GM12878 (cell line): ENCODE data around the gene IFNA8. TPM values are rescaled to one million over a fixed set of nuclear protein-coding genes. Genes with fewer than 3 reads are reported as not detected.

ENCODE experiments used
- ATAC-seq: fragments of 200-7000 bp; cut with Tn5 transposase; 3 replicates; pipeline ENCODE4 v1.9.1; 2020; ENCODE audit warnings: mild to moderate bottlenecking, moderate library complexity
- BruUV-seq: library from RNA; stranded (reverse); fragments of 400-500 nt; replicated peaks from 2 replicates; lab custom pipeline; 2021; lab: Mats Ljungman, UMichigan
- CTCF ChIA-PET: fragments of 300-600 bp; sonication (Branson Sonifier 250); formaldehyde crosslinking; extraction: SDS; loops from one replicate; lab custom pipeline; 2021; ENCODE audit warnings: inconsistent platforms; lab: Yijun Ruan, JAX
- POLR2A ChIA-PET: fragments of 350-600 bp; formaldehyde crosslinking; extraction: SDS; loops from one replicate; lab custom pipeline; 2021; ENCODE audit warnings: inconsistent platforms; lab: Charles Lee
- RAD21 ChIA-PET: fragments of 300-600 bp; sonication (Branson Sonifier 250); formaldehyde crosslinking; loops from one replicate; lab custom pipeline; 2023; ENCODE audit warnings: antibody characterized with exemption; ENCODE audit not compliant: unreplicated experiment; lab: Charles Lee
- SMC1A ChIA-PET: fragments of 300-600 bp; sonication (Branson Sonifier 250); formaldehyde crosslinking; loops from one replicate; lab custom pipeline; 2023; ENCODE audit not compliant: unreplicated experiment, uncharacterized antibody; lab: Charles Lee
- DNase-seq: peaks from one replicate; pipeline ENCODE4 v3.0.0-alpha.2; 2011; ENCODE audit warnings: low read depth, low spot score
- FAIRE-seq: peaks from 3 replicates; lab custom pipeline; 2011; peaks lifted over from hg19 to GRCh38; lab: Jason Lieb, UNC
- H2AFZ ChIP-seq: 2 replicates; pipeline ENCODE4 v1.6.0; 2011; ENCODE audit warnings: low read depth, low read length, control low read depth; ENCODE audit not compliant: control insufficient read depth
- H3K27ac ChIP-seq: 2 replicates; pipeline ENCODE4 v1.5.1; 2011; ENCODE audit warnings: control low read depth; ENCODE audit not compliant: control insufficient read depth, insufficient read depth
- H3K27me3 ChIP-seq, 2 experiments: replicated peaks in 1 of 2; 2 replicates each; pipeline versions ENCODE4 v1.6.0 to v1.6.1; 2011; ENCODE audit warnings: low read length in 1 of 2; ENCODE audit not compliant: control insufficient read depth in 2 of 2, insufficient read depth in 2 of 2
- H3K36me3 ChIP-seq, 2 experiments: 2 replicates each; pipeline ENCODE4 v1.5.1; 2011; ENCODE audit warnings: low read length in 1 of 2; ENCODE audit not compliant: control insufficient read depth in 2 of 2, insufficient read depth in 2 of 2
- H3K4me1 ChIP-seq: 2 replicates; pipeline ENCODE4 v1.6.1; 2011; ENCODE audit warnings: mild to moderate bottlenecking, low read length, moderate library complexity, mixed read lengths; ENCODE audit not compliant: control insufficient read depth, insufficient read depth
- H3K4me2 ChIP-seq: 2 replicates; pipeline ENCODE4 v1.6.0; 2011; ENCODE audit warnings: control low read depth; ENCODE audit not compliant: control insufficient read depth, insufficient read depth
- H3K4me3 ChIP-seq: fragments of 200-600 bp; sonication (generic); 2 replicates; pipeline ENCODE4 v1.5.1; 2016
- H3K79me2 ChIP-seq: 2 replicates; pipeline ENCODE4 v1.6.0; 2011; ENCODE audit warnings: low read length; ENCODE audit not compliant: control insufficient read depth, insufficient read depth
- H3K9ac ChIP-seq: 2 replicates; pipeline ENCODE4 v1.8.0; 2011; ENCODE audit warnings: low read length, control low read depth, mixed read lengths; ENCODE audit not compliant: control insufficient read depth, insufficient read depth
- H3K9me3 ChIP-seq: replicated peaks from 3 replicates; pipeline ENCODE4 v1.5.1; 2011; ENCODE audit warnings: mild to moderate bottlenecking, low read length; ENCODE audit not compliant: control insufficient read depth, insufficient read depth
- H4K20me1 ChIP-seq: 2 replicates; pipeline ENCODE4 v1.6.0; 2011; ENCODE audit not compliant: control insufficient read depth, insufficient read depth
- EED ChIP-seq: sonication (generic); IDR thresholded peaks from 2 replicates; pipeline ENCODE4 v1.6.1; 2016; ENCODE audit warnings: antibody characterized with exemption, low read depth
- HCFC1 ChIP-seq: fragments of 150-350 bp; IDR thresholded peaks from 2 replicates; pipeline ENCODE4 v1.6.1; 2014; ENCODE audit warnings: low read length
- WGBS: methylation state at CpG from one replicate; pipeline ENCODE4 v1.1.6; 2016; ENCODE audit warnings: low lambda C conversion rate; ENCODE audit not compliant: insufficient replicate concordance, insufficient coverage; ENCODE audit errors: missing lambda C conversion rate; 5-methylcytosine and 5-hydroxymethylcytosine counted together
- in situ Hi-C: fragments of 300-500 bp; cut with MboI; formaldehyde crosslinking; loops from 9 replicates; pipeline ENCODE4 v1.14.3; 2018; ENCODE audit warnings: mixed read lengths
- intact Hi-C: fragments of 100-400 bp; cut with micrococcal nuclease; formaldehyde crosslinking; loops from one replicate; pipeline ENCODE4 v1.14.2; 2022; ENCODE audit not compliant: unreplicated experiment
- polyA plus RNA-seq, 11 experiments: library from polyadenylated mRNA; depleted of rRNA in 4 of 11; unstranded in 6 of 11; stranded (reverse) in 5 of 11; fragments of >200 nt; fragmentation: Nextera tagmentation in 4 of 11; fragmentation: Illumina TruSeq in 1 of 11; extraction: Ambion mirVana in 4 of 11; extraction: Trizol in 1 of 11; gene quantifications; 1 replicate in 1 of 11; 2 replicates in 10 of 11; pipeline versions ENCODE4 v1.2.1 to v1.2.3, GENCODE V29; 2011 to 2016; ENCODE audit warnings: inconsistent platforms in 2 of 11, missing spikeins in 2 of 11, low read depth in 1 of 11
- total RNA-seq, 4 experiments: library from RNA; depleted of rRNA in 3 of 4; stranded (reverse); fragments of >200 nt in 3 of 4; fragmentation: Illumina TruSeq in 1 of 4; extraction: Trizol in 1 of 4; gene quantifications; 2 replicates each; pipeline versions ENCODE4 v1.2.1 to v1.2.3, GENCODE V29; 2013 to 2021
- TF ChIP-seq, protein P1 (sequence below): fragments of 450-650 bp; IDR thresholded peaks from 2 replicates; pipeline ENCODE4 v1.6.1; 2016; ENCODE audit warnings: mild to moderate bottlenecking
- TF ChIP-seq, protein P2 (sequence below), 3 experiments: IDR thresholded peaks in 2 of 3; conservative IDR thresholded peaks in 1 of 3; 2 replicates each; pipeline ENCODE4 v1.5.1; 2011; ENCODE audit warnings: low read depth in 3 of 3, low read length in 3 of 3, mild to moderate bottlenecking in 3 of 3, control low read depth in 2 of 3, moderate library complexity in 2 of 3, inconsistent platforms in 1 of 3, mixed read lengths in 1 of 3; ENCODE audit not compliant: control insufficient read depth in 2 of 3, insufficient read depth in 1 of 3; ENCODE audit errors: extremely low read depth in 1 of 3

IFNA8 gene
- total and polyA plus RNA-seq, 10 of the 15 experiments (the other 5 are each of a cell fraction or from before 2014, with no cell fraction given), result not detected

DNA sequence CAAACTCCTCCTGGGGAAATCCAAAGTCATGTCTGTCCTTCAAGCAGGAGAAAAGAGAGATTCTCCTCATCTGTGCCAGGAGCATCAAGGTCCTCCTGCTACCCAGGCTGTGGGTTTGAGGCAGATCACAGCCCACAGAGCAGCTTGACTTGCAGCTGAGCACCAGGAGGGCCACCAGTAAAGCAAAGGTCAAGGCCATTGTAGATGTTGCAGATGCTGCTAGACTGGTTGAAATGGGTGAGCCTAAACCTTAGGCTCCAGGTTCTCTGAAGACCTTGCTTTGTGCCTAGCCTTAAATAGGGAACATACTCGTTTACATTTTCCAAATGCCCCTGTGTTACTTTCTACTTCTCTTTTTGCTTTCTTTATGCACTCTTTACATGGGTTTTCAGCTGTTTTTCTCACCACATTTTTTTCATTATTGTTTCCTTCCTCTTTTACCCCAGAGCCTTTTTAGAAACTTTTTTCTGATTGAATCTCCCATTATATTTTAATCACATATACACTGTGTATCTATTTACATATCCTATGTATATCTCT lies 23.7 kb upstream of the IFNA8 start, which contains the start of gene IFNA2 (continued):
- TF ChIP-seq, protein P1, sequence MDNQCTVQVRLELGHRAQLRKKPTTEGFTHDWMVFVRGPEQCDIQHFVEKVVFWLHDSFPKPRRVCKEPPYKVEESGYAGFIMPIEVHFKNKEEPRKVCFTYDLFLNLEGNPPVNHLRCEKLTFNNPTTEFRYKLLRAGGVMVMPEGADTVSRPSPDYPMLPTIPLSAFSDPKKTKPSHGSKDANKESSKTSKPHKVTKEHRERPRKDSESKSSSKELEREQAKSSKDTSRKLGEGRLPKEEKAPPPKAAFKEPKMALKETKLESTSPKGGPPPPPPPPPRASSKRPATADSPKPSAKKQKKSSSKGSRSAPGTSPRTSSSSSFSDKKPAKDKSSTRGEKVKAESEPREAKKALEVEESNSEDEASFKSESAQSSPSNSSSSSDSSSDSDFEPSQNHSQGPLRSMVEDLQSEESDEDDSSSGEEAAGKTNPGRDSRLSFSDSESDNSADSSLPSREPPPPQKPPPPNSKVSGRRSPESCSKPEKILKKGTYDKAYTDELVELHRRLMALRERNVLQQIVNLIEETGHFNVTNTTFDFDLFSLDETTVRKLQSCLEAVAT, result peak; percentile 29; the same call in 1 of the 2 replicates
- TF ChIP-seq EED, result 0 out of 2 replicates have a peak, but pooled peaks have one; percentile 17
- TF ChIP-seq, all 136 proteins: peak for 11

DNA sequence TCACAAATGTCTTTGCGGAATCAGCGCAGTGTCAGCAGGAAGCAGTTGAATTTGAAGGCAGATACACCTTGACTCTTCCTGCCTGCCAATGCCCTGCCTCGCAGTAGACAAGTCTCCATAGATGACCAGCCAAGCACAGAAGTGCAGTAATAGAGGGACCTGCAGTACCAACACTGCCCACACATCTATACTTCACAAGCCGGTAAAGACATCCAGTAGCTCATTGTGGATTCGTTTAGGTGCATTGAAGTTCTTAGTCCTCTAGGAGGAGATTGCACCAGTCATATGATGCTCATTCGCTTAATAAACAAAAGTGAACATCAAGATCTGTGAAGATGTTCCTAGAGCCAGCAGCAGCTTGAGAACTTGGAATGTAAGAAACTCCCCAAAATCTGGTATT lies 16.6 kb upstream of the IFNA8 start:
- no peak overlapping the region for H3K27ac ChIP-seq
- peak; percentile 74 for FAIRE-seq
- peaks cover 3% of the 10 kb centered on the region; the same call in 1 of the 2 replicates for H3K4me1 ChIP-seq
- CTCF ChIA-PET, result interaction anchor here (0.8 to 10.0 kb wide), 8 partner anchors 13 to 140 kb away, joined by 3 to 256 read pairs (median 6); partner anchors contain the start of gene KLHL9
- no peaks in the 10 kb centered on the region for H3K36me3 ChIP-seq
- no peak overlapping the region for H3K4me3 ChIP-seq
- no peak overlapping the region for H3K9ac ChIP-seq
- no peak for DNase-seq
- intact Hi-C loops, result no loop called here
- BruUV-seq, result no TSS peak
- no peak overlapping the region for H3K4me2 ChIP-seq
- TF ChIP-seq HCFC1, result no peak
- TF ChIP-seq, protein P2, sequence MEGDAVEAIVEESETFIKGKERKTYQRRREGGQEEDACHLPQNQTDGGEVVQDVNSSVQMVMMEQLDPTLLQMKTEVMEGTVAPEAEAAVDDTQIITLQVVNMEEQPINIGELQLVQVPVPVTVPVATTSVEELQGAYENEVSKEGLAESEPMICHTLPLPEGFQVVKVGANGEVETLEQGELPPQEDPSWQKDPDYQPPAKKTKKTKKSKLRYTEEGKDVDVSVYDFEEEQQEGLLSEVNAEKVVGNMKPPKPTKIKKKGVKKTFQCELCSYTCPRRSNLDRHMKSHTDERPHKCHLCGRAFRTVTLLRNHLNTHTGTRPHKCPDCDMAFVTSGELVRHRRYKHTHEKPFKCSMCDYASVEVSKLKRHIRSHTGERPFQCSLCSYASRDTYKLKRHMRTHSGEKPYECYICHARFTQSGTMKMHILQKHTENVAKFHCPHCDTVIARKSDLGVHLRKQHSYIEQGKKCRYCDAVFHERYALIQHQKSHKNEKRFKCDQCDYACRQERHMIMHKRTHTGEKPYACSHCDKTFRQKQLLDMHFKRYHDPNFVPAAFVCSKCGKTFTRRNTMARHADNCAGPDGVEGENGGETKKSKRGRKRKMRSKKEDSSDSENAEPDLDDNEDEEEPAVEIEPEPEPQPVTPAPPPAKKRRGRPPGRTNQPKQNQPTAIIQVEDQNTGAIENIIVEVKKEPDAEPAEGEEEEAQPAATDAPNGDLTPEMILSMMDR (IDR thresholded peaks at IDR 0.05 in 2 of 3, conservative IDR thresholded peaks at IDR 0.05 in 1 of 3; ENCODE audit: control insufficient read depth in 2 of 3, extremely low read depth in 1 of 3, insufficient read depth in 1 of 3, low read depth in 3 of 3, low read length in 3 of 3), result peak in 2 of 3 experiments; percentile 49 to 57; a peak in 3 of 6 replicates
- TF ChIP-seq, all 136 proteins: peak for 1
- Histone ChIP-seq H4K20me1 (no peaks in the 10 kb centered on the region), H3K27me3 (no peaks in the 10 kb centered on the region), H2AFZ (no peak overlapping the region), H3K9me3 (no peaks in the 10 kb centered on the region), H3K79me2 (no peaks in the 10 kb centered on the region)
- peak; percentile 94 for ATAC-seq
- ChIA-PET POLR2A (no interaction called here), SMC1A (interaction anchor here (1.1 to 10.4 kb wide), 7 partner anchors 11 to 74 kb away, joined by 3 to 205 read pairs (median 13); partner anchors contain the start of gene KLHL9), RAD21 (interaction anchor here (1.3 to 4.9 kb wide), 6 partner anchors 11 to 74 kb away, joined by 3 to 43 read pairs (median 6); partner anchors contain the start of gene KLHL9)
- WGBS, result 34% methylated on average over 6 of the region's 6 CpGs
- in situ Hi-C loops, result loop anchor here (5.0 kb wide), 1 partner anchor 60 kb away; no protein-coding TSS in a partner anchor
